ENCODE measurements around the gene PLAAT2. TPM values are rescaled to one million over a fixed set of nuclear protein-coding genes. Genes with fewer than 3 reads are reported as not detected.

PLAAT2 gene
- total and polyA plus RNA-seq, 2 donors (not counting 1 experiment from before 2014, with no cell fraction given): 4.0 TPM; not detected in 1

GRCh38 chr11:63573881-63574855, 11.0 kb upstream of the PLAAT2 start:
- Histone ChIP-seq H3K9ac (ENCODE audit: low read length) (peak overlapping the region; percentile 35), H3K27me3 (replicated peaks in 1 of 4; ENCODE audit: control extremely low read depth in 1 of 4, control insufficient read depth in 3 of 4, insufficient read depth in 4 of 4, low read length in 3 of 4) (no peaks in the 10 kb centered on the region), H3K9me3 (ENCODE audit: control extremely low read depth in 1 of 3, control insufficient read depth in 2 of 3, insufficient read depth in 1 of 3, low read length in 2 of 3) (no peaks in the 10 kb centered on the region), H3K4me3 (ENCODE audit: control extremely low read depth in 1 of 5, extremely low read depth in 1 of 5, insufficient read depth in 1 of 5, low read depth in 2 of 5, low read length in 4 of 5) (peak overlapping the region in 4 of 5 experiments; percentile 18 to 54 (median 40)), H3K4me1 (ENCODE audit: control insufficient read depth in 2 of 2, insufficient read depth in 2 of 2, low read length in 2 of 2) (peaks cover 20 to 32% of the 10 kb centered on the region in 2 donors), H3K27ac (ENCODE audit: low read length in 2 of 2) (no peak overlapping the region), H3K79me2 (ENCODE audit: control insufficient read depth, insufficient read depth, low read length) (no peaks in the 10 kb centered on the region), H4K20me1 (ENCODE audit: control insufficient read depth, insufficient read depth, low read length, poor library complexity, severe bottlenecking) (no peaks in the 10 kb centered on the region), H2AFZ (ENCODE audit: insufficient read depth, low read depth, low read length, poor library complexity, severe bottlenecking) (peak overlapping the region; percentile 68), H3K36me3 (replicated peaks in 1 of 2; ENCODE audit: control extremely low read depth in 1 of 2, control insufficient read depth in 1 of 2, extremely low read depth in 1 of 2, insufficient read depth in 2 of 2, low read length in 1 of 2) (no peaks in the 10 kb centered on the region), H3K4me2 (replicated peaks; ENCODE audit: low read depth, low read length, poor library complexity, severe bottlenecking) (peak overlapping the region; percentile 63)
- peak; percentile 5 for ATAC-seq (ENCODE audit: low read depth)
- 42% methylated on average over 12 of the region's 15 CpGs for WGBS (ENCODE audit: insufficient coverage)
- POLR2A ChIA-PET: no interaction called here
- CTCF ChIA-PET: no interaction called here
- H3K27ac Mint-ChIP-seq: peak overlapping the region; percentile 41
- H3K27me3 Mint-ChIP-seq: peaks cover 3% of the 10 kb centered on the region
- TF ChIP-seq CTCF (IDR thresholded peaks at IDR 0.05) (no peak), EZH2 (IDR thresholded peaks at IDR 0.05; ENCODE audit: borderline replicate concordance, insufficient read depth, low read depth, low read length, poor library complexity, severe bottlenecking) (no peak)
- intact Hi-C loops (cut with micrococcal nuclease): loop anchor here (5.0 kb wide), 1 partner anchor 38 kb away; the partner anchor contains the start of gene PLAAT3
- peaks cover 22% of the 10 kb centered on the region for H3K4me1 Mint-ChIP-seq
- H3K9me3 Mint-ChIP-seq (ENCODE audit: insufficient read depth): no peaks in the 10 kb centered on the region
- peak; percentile 55 for DNase-seq
- peak overlapping the region; percentile 83 for H3K4me3 Mint-ChIP-seq
